ENCODE results near the gene LYZ. TPM values are rescaled to one million over a fixed set of nuclear protein-coding genes. Genes with fewer than 3 reads are reported as not detected.

LYZ gene
- total RNA-seq, 2 donors from 2014 or later: 26.6 to 27.3 TPM

- Histone ChIP-seq H3K9me3 (no peaks in the 10 kb centered on the region), H3K4me1 (replicated peaks) (no peaks in the 10 kb centered on the region), H3K27me3 (replicated peaks; ENCODE audit: insufficient read depth) (no peaks in the 10 kb centered on the region), H3K27ac (no peak overlapping the region), H3K4me3 (no peak overlapping the region), H3K36me3 (no peaks in the 10 kb centered on the region)
- TF ChIP-seq CTCF (IDR thresholded peaks at IDR 0.05) (no peak), POLR2A (IDR thresholded peaks at IDR 0.05) (no peak), POLR2AphosphoS5 (IDR thresholded peaks at IDR 0.05) (no peak)
- no peak for DNase-seq (ENCODE audit: low spot score)
- intact Hi-C loops (cut with DNase I): no loop called here
- 43% methylated on average over 1 of the region's 1 CpG for WGBS
Measured at GRCh38 chr12:69389831-69390230, 41.6 kb downstream of the LYZ start.

GRCh38 chr12:69392179-69392928 lies 44.2 kb downstream of the LYZ start:
- no peak for DNase-seq (ENCODE audit: low spot score)
- Histone ChIP-seq H3K36me3 (no peaks in the 10 kb centered on the region), H3K9me3 (no peaks in the 10 kb centered on the region), H3K4me1 (replicated peaks) (no peaks in the 10 kb centered on the region), H3K4me3 (no peak overlapping the region), H3K27ac (no peak overlapping the region), H3K27me3 (replicated peaks; ENCODE audit: insufficient read depth) (no peaks in the 10 kb centered on the region)
- intact Hi-C loops (cut with DNase I): no loop called here
- 98% methylated on average over 1 of the region's 1 CpG for WGBS
- TF ChIP-seq POLR2A (IDR thresholded peaks at IDR 0.05) (no peak), POLR2AphosphoS5 (IDR thresholded peaks at IDR 0.05) (no peak), CTCF (IDR thresholded peaks at IDR 0.05) (no peak)

- Histone ChIP-seq H3K36me3 (no peaks in the 10 kb centered on the region), H3K9me3 (no peaks in the 10 kb centered on the region), H3K4me3 (no peak overlapping the region), H3K4me1 (replicated peaks) (no peaks in the 10 kb centered on the region), H3K27me3 (replicated peaks; ENCODE audit: insufficient read depth) (no peaks in the 10 kb centered on the region), H3K27ac (no peak overlapping the region)
- intact Hi-C loops (cut with DNase I): no loop called here
- 70% methylated on average over 1 of the region's 1 CpG for WGBS
- DNase-seq (ENCODE audit: low spot score): no peak
- TF ChIP-seq POLR2A (IDR thresholded peaks at IDR 0.05): no peak
- TF ChIP-seq CTCF (IDR thresholded peaks at IDR 0.05): no peak
- no peak for TF ChIP-seq POLR2AphosphoS5 (IDR thresholded peaks at IDR 0.05)
Measured at GRCh38 chr12:69396041-69396440, 47.9 kb downstream of the LYZ start.

- over 99% methylated on average over 3 of the region's 3 CpGs for WGBS
- H3K4me1 ChIP-seq (replicated peaks): no peaks in the 10 kb centered on the region
- no peak for DNase-seq (ENCODE audit: low spot score)
- H3K4me3 ChIP-seq: no peak overlapping the region
- TF ChIP-seq CTCF (IDR thresholded peaks at IDR 0.05) (no peak), POLR2AphosphoS5 (IDR thresholded peaks at IDR 0.05) (no peak), POLR2A (IDR thresholded peaks at IDR 0.05) (no peak)
- no peaks in the 10 kb centered on the region for H3K27me3 ChIP-seq (replicated peaks; ENCODE audit: insufficient read depth)
- intact Hi-C loops (cut with DNase I): no loop called here
- H3K27ac ChIP-seq: no peak overlapping the region
- H3K9me3 ChIP-seq: no peaks in the 10 kb centered on the region
- H3K36me3 ChIP-seq: no peaks in the 10 kb centered on the region
Measured at GRCh38 chr12:69396963-69397362, 48.8 kb downstream of the LYZ start.

- Histone ChIP-seq H3K4me3 (no peak overlapping the region), H3K36me3 (no peaks in the 10 kb centered on the region), H3K9me3 (no peaks in the 10 kb centered on the region), H3K4me1 (replicated peaks) (no peaks in the 10 kb centered on the region), H3K27ac (no peak overlapping the region), H3K27me3 (replicated peaks; ENCODE audit: insufficient read depth) (no peaks in the 10 kb centered on the region)
- WGBS: 83% methylated on average over 3 of the region's 3 CpGs
- intact Hi-C loops (cut with DNase I): no loop called here
- TF ChIP-seq CTCF (IDR thresholded peaks at IDR 0.05) (no peak), POLR2A (IDR thresholded peaks at IDR 0.05) (no peak), POLR2AphosphoS5 (IDR thresholded peaks at IDR 0.05) (no peak)
- no peak for DNase-seq (ENCODE audit: low spot score)
Measured at GRCh38 chr12:69397978-69398377, 49.8 kb downstream of the LYZ start.
